ENCODE results near the gene CD22.

CD22 gene

DNA sequence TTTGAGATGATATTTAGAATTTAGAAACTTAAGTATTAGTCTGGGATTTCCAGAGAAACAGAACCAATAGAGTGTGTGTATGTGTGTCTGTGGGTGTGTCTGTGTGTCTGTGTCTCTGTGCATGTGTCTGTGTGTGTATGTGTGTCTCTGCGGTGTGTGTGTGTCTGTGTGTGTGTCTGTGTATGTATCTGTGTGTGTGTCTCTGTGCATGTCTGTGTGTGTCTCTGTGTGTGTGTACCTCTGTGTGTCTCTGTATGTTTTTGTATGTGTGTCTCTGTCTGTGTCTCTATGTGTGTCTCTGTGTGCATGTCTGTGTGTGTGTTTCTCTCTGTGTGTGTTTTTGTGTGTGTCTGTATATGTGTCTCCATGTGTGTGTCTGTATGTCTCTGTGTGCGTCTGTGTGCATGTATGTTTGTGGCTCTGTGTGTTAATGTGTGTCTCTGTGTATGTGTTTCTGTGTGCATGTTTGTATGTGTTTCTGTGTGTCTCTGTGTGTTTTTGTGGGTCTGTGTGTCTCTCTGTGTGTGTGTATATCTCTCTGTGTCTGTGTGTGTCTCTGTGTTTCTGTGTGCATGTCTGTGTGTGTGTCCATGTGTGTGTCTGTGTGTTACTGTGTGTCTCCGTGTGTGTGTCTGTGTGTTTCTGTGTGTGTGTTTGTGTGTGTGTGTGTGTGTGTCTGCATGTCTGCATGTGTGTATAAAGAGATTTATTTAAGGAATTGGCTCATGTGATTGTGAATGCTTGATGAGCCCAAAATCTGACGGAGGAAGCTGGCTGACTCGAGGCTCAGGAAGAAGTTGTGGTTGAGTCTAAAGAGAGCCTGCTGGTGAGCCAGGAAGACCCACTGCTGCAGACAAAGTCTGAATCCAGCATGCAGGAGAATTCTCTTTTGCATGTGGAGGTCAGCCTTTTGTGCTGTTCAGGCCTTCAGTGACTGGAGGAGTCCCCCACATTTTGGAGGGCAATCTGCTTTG, 64.0 kb downstream of the CD22 start:
- no peak for DNase-seq

DNA sequence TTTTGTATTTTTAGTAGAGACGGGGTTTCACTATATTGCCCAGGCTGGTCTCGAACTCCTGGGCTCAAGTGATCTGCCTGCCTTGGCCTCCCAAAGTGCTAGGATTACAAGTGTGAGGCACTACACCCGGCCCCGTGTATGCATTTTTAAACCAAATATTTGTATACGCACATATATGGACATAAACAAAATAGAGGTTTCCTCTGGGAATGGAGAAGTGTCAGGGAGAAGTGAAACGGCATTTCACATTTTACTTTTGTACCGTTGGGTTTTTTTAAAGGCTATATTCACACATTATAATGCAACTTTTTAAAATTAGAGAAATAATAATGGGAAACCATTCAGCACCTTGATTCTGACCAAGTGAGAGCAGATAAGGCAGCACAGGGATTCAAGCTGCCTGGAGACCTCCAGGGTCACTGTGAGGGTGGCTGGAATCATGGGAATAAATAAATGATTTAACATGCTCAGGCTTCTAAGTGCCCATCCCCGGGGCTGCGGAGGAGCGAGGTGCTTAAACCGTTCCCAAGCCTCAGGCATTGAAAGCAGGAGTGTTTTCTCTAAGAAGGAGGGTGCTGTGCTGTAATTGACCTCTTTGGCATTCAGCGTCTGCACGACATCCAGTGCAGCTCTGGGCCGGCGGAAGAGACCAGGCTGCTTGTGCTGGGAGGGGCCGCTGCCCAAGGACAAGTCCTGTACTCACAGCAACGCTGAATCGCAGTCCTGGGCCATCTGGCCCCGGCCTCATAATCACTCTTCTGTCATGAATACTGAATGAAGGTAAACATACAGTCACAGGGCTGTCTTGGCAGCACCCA, 66.6 kb downstream of the CD22 start:
- DNase-seq, result no peak

DNA sequence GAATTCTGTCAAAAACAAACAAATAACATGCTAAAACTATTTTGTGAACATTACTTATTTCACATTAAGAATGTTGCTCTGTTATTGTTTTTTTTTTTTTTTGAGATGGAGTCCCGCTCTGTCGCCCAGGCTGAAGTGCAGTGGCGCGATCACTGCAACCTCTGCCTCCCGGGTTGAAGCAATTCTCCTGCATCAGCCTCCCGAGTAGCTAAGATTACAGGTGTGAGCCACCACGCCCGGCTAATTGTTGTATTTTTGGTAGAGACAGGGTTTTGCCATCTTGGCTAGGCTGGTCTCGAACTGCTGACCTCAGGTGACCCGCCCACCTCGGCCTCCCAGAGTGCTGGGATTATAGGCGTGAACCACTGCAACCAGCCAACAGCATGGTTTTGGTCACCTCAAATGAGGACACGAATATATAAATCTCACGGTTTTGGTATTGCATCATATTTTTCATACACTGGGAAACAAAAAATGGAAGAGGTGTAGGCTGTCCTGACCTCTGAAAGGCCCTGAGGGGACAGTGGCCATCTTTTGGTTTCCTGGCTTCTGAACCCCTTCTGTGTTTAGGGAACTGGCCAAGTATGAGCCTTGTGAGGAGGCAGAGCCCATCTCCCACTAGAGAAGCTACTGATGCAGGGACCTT, 67.4 kb downstream of the CD22 start:
- no peak for DNase-seq
